ENCODE data around the gene TTC28.

- TF ChIP-seq ZNF274 (IDR thresholded peaks at IDR 0.05; ENCODE audit: low read depth, low read length) (no peak), YY1 (IDR thresholded peaks at IDR 0.05; ENCODE audit: insufficient read depth, insufficient read length) (no peak)
These were observed 206.4 kb downstream of the TTC28 start for GRCh38 chr22:28473258-28473657.
